ENCODE measurements around the gene SHMT1. TPM values are rescaled to one million over a fixed set of nuclear protein-coding genes. Genes with fewer than 3 reads are reported as not detected.
"Not testable (repeated sequence)": the region's sequence is repeated elsewhere in the genome, so short reads cannot be mapped to it uniquely, and the experiment has no call there.

SHMT1 gene
- total RNA-seq, 6 experiments from 2014 or later, result 7.9 to 18.5 (median 16.2) TPM

DNA sequence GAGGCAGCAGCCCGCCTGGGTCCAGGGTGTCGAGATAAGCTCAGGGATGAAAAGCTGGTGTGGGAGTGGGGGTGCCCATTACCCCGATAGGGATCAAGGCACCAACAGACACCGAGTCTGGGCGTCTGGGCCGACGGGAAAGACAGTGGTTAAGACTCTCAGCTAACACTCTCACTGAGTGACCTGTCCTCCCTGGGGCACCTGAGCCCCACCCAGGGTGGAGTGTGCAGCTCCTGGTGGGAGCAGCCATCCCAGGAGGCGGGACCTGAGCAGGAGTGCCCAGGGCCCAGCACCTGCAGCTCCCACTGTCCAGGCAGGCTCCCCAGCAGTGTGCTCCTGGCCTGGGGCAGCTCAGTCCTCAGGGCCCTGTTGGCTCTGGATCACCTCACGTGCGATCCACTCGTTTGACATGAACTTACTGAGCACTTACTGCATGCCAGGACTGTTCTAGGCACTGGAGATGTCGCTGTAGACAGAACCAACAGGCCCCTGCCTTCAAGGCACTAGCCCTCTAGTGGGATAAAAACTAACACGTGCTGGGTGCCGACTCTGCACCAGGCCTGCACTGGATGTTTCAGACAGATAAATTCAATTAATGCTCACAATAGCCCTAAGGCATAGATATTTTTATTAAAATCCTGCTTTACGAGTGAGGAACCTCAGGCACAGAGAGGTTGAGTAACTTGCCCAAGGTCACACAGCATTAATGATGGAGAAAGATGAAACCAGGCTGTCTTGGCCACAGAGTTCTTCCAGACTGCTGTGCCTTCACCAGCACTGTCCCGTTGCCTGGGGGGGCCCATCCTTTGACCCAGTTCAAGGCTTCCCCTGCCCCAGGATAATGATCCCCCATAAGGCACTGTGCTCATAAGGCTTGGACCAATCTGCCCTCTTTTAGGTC, 16.1 kb upstream of the SHMT1 start:
- Mint-ChIP-seq H3K4me3 (no peak overlapping the region), H3K9me3 (no peaks in the 10 kb centered on the region; the same call in 1 of the 2 replicates), H3K4me1 (ENCODE audit: low read depth) (no peaks in the 10 kb centered on the region), H3K36me3 (ENCODE audit: low read depth) (no peaks in the 10 kb centered on the region), H3K27me3 (ENCODE audit: insufficient read depth) (peaks cover 8% of the 10 kb centered on the region), H3K27ac (no peak overlapping the region)
- TF ChIP-seq, protein P1, sequence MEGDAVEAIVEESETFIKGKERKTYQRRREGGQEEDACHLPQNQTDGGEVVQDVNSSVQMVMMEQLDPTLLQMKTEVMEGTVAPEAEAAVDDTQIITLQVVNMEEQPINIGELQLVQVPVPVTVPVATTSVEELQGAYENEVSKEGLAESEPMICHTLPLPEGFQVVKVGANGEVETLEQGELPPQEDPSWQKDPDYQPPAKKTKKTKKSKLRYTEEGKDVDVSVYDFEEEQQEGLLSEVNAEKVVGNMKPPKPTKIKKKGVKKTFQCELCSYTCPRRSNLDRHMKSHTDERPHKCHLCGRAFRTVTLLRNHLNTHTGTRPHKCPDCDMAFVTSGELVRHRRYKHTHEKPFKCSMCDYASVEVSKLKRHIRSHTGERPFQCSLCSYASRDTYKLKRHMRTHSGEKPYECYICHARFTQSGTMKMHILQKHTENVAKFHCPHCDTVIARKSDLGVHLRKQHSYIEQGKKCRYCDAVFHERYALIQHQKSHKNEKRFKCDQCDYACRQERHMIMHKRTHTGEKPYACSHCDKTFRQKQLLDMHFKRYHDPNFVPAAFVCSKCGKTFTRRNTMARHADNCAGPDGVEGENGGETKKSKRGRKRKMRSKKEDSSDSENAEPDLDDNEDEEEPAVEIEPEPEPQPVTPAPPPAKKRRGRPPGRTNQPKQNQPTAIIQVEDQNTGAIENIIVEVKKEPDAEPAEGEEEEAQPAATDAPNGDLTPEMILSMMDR (IDR thresholded peaks at IDR 0.05), result no peak
- no peak for DNase-seq

- H3K4me1 Mint-ChIP-seq (ENCODE audit: low read depth); H3K4me3 Mint-ChIP-seq; H3K27me3 Mint-ChIP-seq (ENCODE audit: insufficient read depth); H3K36me3 Mint-ChIP-seq (ENCODE audit: low read depth); H3K27ac Mint-ChIP-seq; H3K9me3 Mint-ChIP-seq; DNase-seq: not testable (repeated sequence)
Observed at GRCh38 chr17:18378614-18379013, 15.3 kb upstream of the SHMT1 start.

DNA sequence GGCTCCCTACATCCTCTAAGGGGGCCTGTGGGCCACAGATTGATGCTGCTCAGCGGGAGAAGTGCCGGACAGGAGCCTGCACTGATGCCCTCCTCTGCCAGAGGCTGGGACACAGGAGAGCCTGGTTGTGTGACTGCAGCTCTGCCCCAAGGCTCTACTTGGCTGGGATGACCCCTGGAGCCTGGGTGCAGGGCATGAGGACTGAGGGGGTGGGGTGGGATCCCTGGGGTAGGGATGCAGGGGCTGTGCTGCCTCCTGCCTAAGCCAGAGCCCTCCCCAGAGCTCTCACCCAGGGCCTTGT, 14.8 kb upstream of the SHMT1 start:
- Mint-ChIP-seq H3K4me3 (no peak overlapping the region), H3K9me3 (no peaks in the 10 kb centered on the region; the same call in 1 of the 2 replicates), H3K27ac (no peak overlapping the region), H3K27me3 (ENCODE audit: insufficient read depth) (peaks cover 7% of the 10 kb centered on the region), H3K36me3 (ENCODE audit: low read depth) (no peaks in the 10 kb centered on the region), H3K4me1 (ENCODE audit: low read depth) (no peaks in the 10 kb centered on the region)
- TF ChIP-seq, protein P1 (IDR thresholded peaks at IDR 0.05), result no peak
- DNase-seq, result no peak

- no peaks in the 10 kb centered on the region for H3K36me3 Mint-ChIP-seq (ENCODE audit: low read depth)
- H3K27me3 Mint-ChIP-seq (ENCODE audit: insufficient read depth), result peaks cover 7% of the 10 kb centered on the region
- no peak within 1 kb of the TSS for H3K4me3 Mint-ChIP-seq
- H3K27ac Mint-ChIP-seq, result no peak within 1 kb of the TSS
- TF ChIP-seq, protein P1 (IDR thresholded peaks at IDR 0.05), result no peak
- no peaks in the 10 kb centered on the region for H3K4me1 Mint-ChIP-seq (ENCODE audit: low read depth)
- no peaks in the 10 kb centered on the region; the same call in 1 of the 2 replicates for H3K9me3 Mint-ChIP-seq
- no peak for DNase-seq
Observed at GRCh38 chr17:18377437-18378204, 14.3 kb upstream of the SHMT1 start, which contains the start of gene EVPLL. EVPLL (plus strand) TSS chr17:18377778; CDS start chr17:18380938, 3,160 bp downstream.

- DNase-seq, result no peak
- TF ChIP-seq, protein P1 (IDR thresholded peaks at IDR 0.05), result no peak
- 0 out of 2 replicates have a peak, but pooled peaks cover 3% of the 10 kb centered on the region for H3K27me3 Mint-ChIP-seq (ENCODE audit: insufficient read depth)
- peaks cover 10% of the 10 kb centered on the region for H3K4me1 Mint-ChIP-seq (ENCODE audit: low read depth)
- no peak overlapping the region for H3K27ac Mint-ChIP-seq
- no peak overlapping the region for H3K4me3 Mint-ChIP-seq
- no peaks in the 10 kb centered on the region for H3K36me3 Mint-ChIP-seq (ENCODE audit: low read depth)
- no peaks in the 10 kb centered on the region; the same call in 1 of the 2 replicates for H3K9me3 Mint-ChIP-seq
Observed at GRCh38 chr17:18374216-18374615, 10.9 kb upstream of the SHMT1 start.

GRCh38 chr17:18373181-18373580, 9.8 kb upstream of the SHMT1 start:
- H3K36me3 Mint-ChIP-seq (ENCODE audit: low read depth); H3K27ac Mint-ChIP-seq; H3K27me3 Mint-ChIP-seq (ENCODE audit: insufficient read depth); DNase-seq; H3K9me3 Mint-ChIP-seq; H3K4me3 Mint-ChIP-seq: not testable (repeated sequence)
- H3K4me1 Mint-ChIP-seq (ENCODE audit: low read depth), result peaks cover 10% of the 10 kb centered on the region
